ENCODE results near the gene PTGES3.

- TF ChIP-seq POLR2A (IDR thresholded peaks at IDR 0.05) (no peak), CTCF (IDR thresholded peaks at IDR 0.05 in 8 of 11, conservative IDR thresholded peaks at IDR 0.05 in 3 of 11) (no peak), POLR2AphosphoS5 (IDR thresholded peaks at IDR 0.05) (no peak)
Measured at GRCh38 chr12:56658921-56659320, 29.2 kb downstream of the PTGES3 start.
